ENCODE data around the gene ALDH1L1. TPM values are rescaled to one million over a fixed set of nuclear protein-coding genes. Genes with fewer than 3 reads are reported as not detected.

The ALDH1L1 gene
- total RNA-seq, 1 experiment from 2014 or later = 1.2 TPM

- Mint-ChIP-seq H3K27ac (no peak overlapping the region), H3K4me3 (no peak overlapping the region), H3K27me3 (ENCODE audit: low read depth) (peaks cover 20% of the 10 kb centered on the region), H3K4me1 (peaks cover 18% of the 10 kb centered on the region), H3K36me3 (no peaks in the 10 kb centered on the region), H3K9me3 (no peaks in the 10 kb centered on the region)
- DNase-seq (ENCODE audit: low spot score) (no peak), ATAC-seq (no peak)
- ChIA-PET CTCF (no interaction called here), POLR2A (no interaction called here)
- TF ChIP-seq ZNF423 (CRISPR knock-in tag; IDR thresholded peaks at IDR 0.05) (no peak), FOXP1 (CRISPR knock-in tag; IDR thresholded peaks at IDR 0.05; ENCODE audit: borderline replicate concordance) (no peak), ATF2 (CRISPR knock-in tag; IDR thresholded peaks at IDR 0.05; ENCODE audit: borderline replicate concordance, low read depth) (no peak), SOX15 (CRISPR knock-in tag; IDR thresholded peaks at IDR 0.05) (no peak), ZNF232 (CRISPR knock-in tag; IDR thresholded peaks at IDR 0.05) (no peak), JAZF1 (CRISPR knock-in tag; IDR thresholded peaks at IDR 0.05) (no peak), NFE2L1 (CRISPR knock-in tag; IDR thresholded peaks at IDR 0.05) (no peak), E2F4 (CRISPR knock-in tag; IDR thresholded peaks at IDR 0.05; ENCODE audit: borderline replicate concordance, low read depth) (no peak)
Measured at GRCh38 chr3:126137490-126138130, 42.8 kb downstream of the ALDH1L1 start.

- no peak for DNase-seq (ENCODE audit: low spot score)
- no peaks in the 10 kb centered on the region for H3K36me3 Mint-ChIP-seq
- H3K9me3 Mint-ChIP-seq = no peaks in the 10 kb centered on the region
- no peak overlapping the region for H3K27ac Mint-ChIP-seq
- peaks cover 22% of the 10 kb centered on the region for H3K4me1 Mint-ChIP-seq
- no peak for ATAC-seq
- H3K4me3 Mint-ChIP-seq = no peak overlapping the region
- ChIA-PET CTCF (no interaction called here), POLR2A (no interaction called here)
- peaks cover 22% of the 10 kb centered on the region for H3K27me3 Mint-ChIP-seq (ENCODE audit: low read depth)
- TF ChIP-seq TEAD4 (CRISPR knock-in tag; IDR thresholded peaks at IDR 0.05) (no peak), ZNF232 (CRISPR knock-in tag; IDR thresholded peaks at IDR 0.05) (no peak), ZNF425 (CRISPR knock-in tag; conservative IDR thresholded peaks at IDR 0.05) (no peak), ELF4 (CRISPR knock-in tag; IDR thresholded peaks at IDR 0.05; ENCODE audit: low read depth) (no peak), SP1 (CRISPR knock-in tag; conservative IDR thresholded peaks at IDR 0.05) (no peak), ZBTB21 (CRISPR knock-in tag; IDR thresholded peaks at IDR 0.05; ENCODE audit: borderline replicate concordance) (no peak), GABPB1 (CRISPR knock-in tag; IDR thresholded peaks at IDR 0.05) (no peak), HMGXB4 (CRISPR knock-in tag; IDR thresholded peaks at IDR 0.05) (no peak), MAX (CRISPR knock-in tag; IDR thresholded peaks at IDR 0.05) (no peak), USF2 (CRISPR knock-in tag; IDR thresholded peaks at IDR 0.05) (no peak), ZNF263 (CRISPR knock-in tag; IDR thresholded peaks at IDR 0.05; ENCODE audit: low read depth) (no peak), E2F1 (CRISPR knock-in tag; IDR thresholded peaks at IDR 0.05) (no peak), PRDM15 (CRISPR knock-in tag; IDR thresholded peaks at IDR 0.05) (no peak), ZNF396 (CRISPR knock-in tag; IDR thresholded peaks at IDR 0.05; ENCODE audit: borderline replicate concordance) (no peak)
Measured at GRCh38 chr3:126136428-126137220, 43.8 kb downstream of the ALDH1L1 start.
